Measurements from ENCODE around the gene PRDM1.

- TF ChIP-seq EZH2 (IDR thresholded peaks at IDR 0.05; ENCODE audit: insufficient read depth, low read length) (no peak), CTCF (IDR thresholded peaks at IDR 0.05; ENCODE audit: insufficient read depth, low read depth, low read length) (no peak)
Measured at GRCh38 chr6:106082735-106083398, 3.3 kb upstream of the PRDM1 start.
